A673 (cell line): ENCODE data around the gene MUSK.

Experiments used
- CTCF ChIP-seq: fragments of 300-800, 200-600 bp; sonication (generic); conservative IDR thresholded peaks from 2 replicates; pipeline ENCODE4 v1.5.1; 2017; ENCODE audit warnings: low read depth, mild to moderate bottlenecking, antibody characterized with exemption, low read length, moderate library complexity, mixed read lengths
- EZH2 ChIP-seq: fragments of 200-600 bp; sonication (generic); IDR thresholded peaks from 2 replicates; pipeline ENCODE4 v1.6.1; 2017; ENCODE audit warnings: borderline replicate concordance, low read depth, mild to moderate bottlenecking, mixed read lengths, antibody characterized with exemption, low read length; ENCODE audit not compliant: poor library complexity, severe bottlenecking

- no peak for TF ChIP-seq CTCF
- no peak for TF ChIP-seq EZH2
These were observed 70.4 kb downstream of the MUSK start for GRCh38 chr9:110738982-110739381.
